Measurements from ENCODE around the gene ADGRF3. TPM values are rescaled to one million over a fixed set of nuclear protein-coding genes. Genes with fewer than 3 reads are reported as not detected.

Gene ADGRF3
- total and polyA plus RNA-seq, 2 of the 8 experiments (the other 6 are each of a cell fraction or from before 2014, with no cell fraction given): 0.54 to 0.69 TPM

DNA sequence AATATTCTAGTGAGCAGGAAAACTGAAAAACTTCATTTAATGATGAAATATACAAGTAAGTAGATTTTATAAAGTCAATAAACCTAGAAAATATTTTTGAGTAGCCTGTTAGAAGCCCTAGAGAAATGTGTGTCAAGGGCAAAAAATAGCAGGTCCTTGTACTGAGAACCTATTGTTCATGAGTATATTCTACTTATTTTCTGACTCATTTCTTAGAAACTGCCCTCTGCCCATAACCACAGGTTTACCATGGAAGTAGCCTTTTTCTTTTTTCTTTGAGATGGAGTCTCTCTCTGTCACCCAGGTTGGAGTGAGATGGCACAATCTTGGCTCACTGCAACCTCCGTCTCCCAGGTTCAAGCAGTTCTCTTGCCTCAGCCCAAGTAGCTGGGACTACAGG, 20.1 kb downstream of the ADGRF3 start (continued):
- TF ChIP-seq YY1 (IDR thresholded peaks at IDR 0.05; ENCODE audit: low read depth, low read length): no peak
- TF ChIP-seq BCL11A (IDR thresholded peaks at IDR 0.05; ENCODE audit: low read depth in 2 of 2, low read length in 2 of 2): no peak
- TF ChIP-seq CHD2 (IDR thresholded peaks at IDR 0.05; ENCODE audit: low read length): no peak
- no peak for TF ChIP-seq POLR2A (IDR thresholded peaks at IDR 0.05; ENCODE audit: control extremely low read depth in 1 of 2, low read depth in 2 of 2, low read length in 2 of 2)
- no peak for TF ChIP-seq SIN3A (conservative IDR thresholded peaks at IDR 0.05 in 1 of 2, IDR thresholded peaks at IDR 0.05 in 1 of 2; ENCODE audit: low read depth in 1 of 2, low read length in 2 of 2)
